Stimulated activated CD8-positive, alpha-beta memory T cell treated with anti-CD3 and anti-CD28 coated beads, Interleukin-15, amount 100 ng/mL, for 1 hour (primary cell): ENCODE measurements around the gene URM1.
A peak's percentile ranks its signal among the peaks of the same experiment; 100 is the strongest.
"Not testable (repeated sequence)": the region's sequence is repeated elsewhere in the genome, so short reads cannot be mapped to it uniquely, and the experiment has no call there.

Source experiments
- DNase-seq: peaks from one replicate; pipeline ENCODE4 v3.0.0-alpha.2; 2020; ENCODE audit warnings: low read depth

URM1 gene

GRCh38 chr9:128370752-128371629, at the start of gene URM1:
TSS of gene URM1 (plus strand) at chr9:128371374. CDS start at chr9:128371381, 7 bp downstream.
- peak; percentile 92 for DNase-seq

DNA sequence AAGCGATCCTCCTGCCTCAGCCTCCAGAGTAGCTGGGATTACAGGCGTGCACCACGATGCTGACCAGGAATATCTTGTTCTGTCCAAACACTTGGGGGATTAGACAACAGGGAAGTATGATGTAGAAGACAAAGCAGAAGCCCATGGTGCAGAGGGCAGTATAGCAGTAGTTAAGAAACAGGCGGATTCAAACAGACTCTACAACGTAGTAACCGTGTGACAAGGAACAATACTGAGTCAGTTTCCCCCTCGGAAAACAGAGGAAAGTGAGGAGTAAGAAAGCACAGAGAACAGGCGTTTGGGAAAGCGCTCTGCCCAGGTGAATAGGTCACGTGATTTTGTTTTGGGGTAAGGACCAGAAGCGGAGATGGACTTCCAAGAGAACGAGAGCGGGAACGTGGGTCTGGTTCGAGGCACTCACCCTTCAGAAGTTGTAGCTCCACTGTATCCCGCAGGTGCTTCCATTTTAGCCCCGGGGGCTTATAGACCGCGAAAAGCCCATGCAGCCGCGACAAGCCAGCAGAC, 49.2 kb upstream of the URM1 start:
- DNase-seq: no peak

DNA sequence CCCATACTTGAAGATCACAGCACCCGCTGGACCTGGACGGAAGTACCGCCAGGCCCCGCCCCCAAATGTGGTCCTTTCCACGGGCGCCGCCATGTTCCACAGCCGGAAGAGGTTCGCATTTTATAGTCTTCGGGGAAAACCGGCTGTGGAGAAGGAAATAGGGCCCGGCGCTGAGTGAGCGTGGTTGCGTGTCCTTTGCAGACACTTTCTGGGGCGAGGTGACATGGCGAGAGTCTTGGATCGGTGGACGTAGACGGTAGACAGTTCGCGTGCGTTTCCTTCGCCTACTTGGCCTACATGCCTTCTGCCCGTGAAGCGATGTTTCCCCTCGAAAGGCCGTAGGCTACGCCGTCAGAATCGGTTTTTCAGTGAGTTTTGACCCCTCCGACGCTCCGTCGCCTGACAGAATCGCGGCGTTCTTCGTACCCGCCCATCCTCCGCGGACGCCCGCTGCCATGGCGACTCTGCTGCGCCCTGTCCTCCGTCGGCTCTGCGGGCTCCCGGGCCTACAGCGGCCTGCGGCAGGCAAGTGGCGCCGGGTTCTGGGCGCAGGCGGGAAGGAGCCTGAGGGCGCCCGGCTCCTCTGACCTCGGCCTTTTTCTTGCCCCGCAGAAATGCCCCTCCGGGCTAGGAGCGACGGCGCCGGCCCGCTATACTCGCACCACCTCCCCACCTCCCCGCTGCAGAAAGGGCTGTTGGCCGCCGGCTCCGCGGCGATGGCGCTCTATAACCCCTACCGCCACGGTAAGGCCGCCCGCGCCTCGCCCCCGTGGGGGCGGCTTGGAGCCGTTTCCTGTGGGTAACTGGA, 48.6 kb upstream of the URM1 start, which contains the start of the genes COQ4 and TRUB2:
Gene COQ4, plus strand, starts transcription at position 436 of the 808 bp plus-strand sequence. Its CDS starts 20 bp downstream, at position 456.
Gene TRUB2, minus strand, starts transcription at position 44 of the 808 bp plus-strand sequence. Its CDS starts 39 bp downstream, at position 5.
- DNase-seq: peak; percentile 84

GRCh38 chr9:128323212-128323730, 47.9 kb upstream of the URM1 start:
- no peak for DNase-seq

DNA sequence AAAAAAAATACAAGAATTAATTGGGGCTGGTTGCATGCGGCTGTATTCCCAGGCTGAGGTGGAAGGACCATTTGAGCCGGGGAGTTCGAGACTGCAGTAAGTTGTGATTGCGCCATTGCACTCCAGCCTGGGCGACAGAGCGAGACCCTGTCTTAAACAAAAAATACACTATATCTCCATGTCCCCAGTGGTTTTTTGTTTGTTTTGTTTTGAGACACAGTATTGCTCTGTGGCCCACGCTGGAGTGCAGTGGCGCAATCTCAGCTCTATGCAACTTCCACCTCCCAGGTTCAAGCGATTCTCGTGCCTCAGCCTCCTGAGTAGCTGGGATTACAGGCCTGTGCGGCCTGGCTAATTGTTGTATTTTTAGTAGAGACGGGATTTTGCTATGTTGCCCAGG, 47.4 kb upstream of the URM1 start:
- no peak for DNase-seq

DNA sequence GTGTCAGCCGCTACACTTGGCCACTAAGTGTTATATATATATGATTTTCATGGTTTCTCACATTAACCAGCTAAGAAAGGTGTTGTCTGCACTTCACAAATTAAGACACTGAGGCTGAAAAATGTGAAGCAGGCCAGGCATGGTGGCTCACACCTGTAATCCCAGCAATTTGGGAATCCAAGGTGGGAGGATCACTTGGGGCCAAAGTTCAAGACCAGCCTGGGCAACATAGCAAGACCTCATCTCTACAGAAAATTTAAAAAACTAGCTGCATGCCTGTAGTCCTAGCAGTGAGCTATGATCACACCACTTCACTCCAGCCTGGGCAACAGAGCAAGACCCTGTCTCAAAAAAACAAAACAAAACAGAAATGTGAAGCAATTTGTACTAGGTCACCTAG, 46.8 kb upstream of the URM1 start:
- DNase-seq: no peak

DNA sequence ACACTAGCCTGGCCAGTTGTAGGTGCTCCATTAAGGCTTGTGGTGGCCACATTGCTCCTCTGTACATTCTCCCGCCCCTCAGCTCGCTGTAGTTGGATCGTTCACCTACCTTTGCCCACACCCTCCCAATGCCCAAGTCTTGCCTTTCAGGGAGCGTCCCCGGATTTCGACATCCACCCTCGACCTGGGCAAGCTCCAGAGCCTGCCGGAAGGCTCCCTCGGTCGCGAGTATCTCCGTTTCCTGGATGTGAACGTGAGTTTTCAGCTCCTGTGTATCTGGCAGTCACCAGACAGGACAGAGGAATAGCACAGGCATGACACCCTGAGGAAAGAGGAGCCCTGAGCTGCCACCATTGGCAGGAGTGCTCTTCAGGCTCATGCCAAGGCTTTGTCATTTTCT, 45.5 kb upstream of the URM1 start:
- no peak for DNase-seq

GRCh38 chr9:128333451-128333869, 37.7 kb upstream of the URM1 start:
- DNase-seq: no peak

- no peak for DNase-seq
These were observed 36.0 kb upstream of the URM1 start for GRCh38 chr9:128335161-128335560.

DNA sequence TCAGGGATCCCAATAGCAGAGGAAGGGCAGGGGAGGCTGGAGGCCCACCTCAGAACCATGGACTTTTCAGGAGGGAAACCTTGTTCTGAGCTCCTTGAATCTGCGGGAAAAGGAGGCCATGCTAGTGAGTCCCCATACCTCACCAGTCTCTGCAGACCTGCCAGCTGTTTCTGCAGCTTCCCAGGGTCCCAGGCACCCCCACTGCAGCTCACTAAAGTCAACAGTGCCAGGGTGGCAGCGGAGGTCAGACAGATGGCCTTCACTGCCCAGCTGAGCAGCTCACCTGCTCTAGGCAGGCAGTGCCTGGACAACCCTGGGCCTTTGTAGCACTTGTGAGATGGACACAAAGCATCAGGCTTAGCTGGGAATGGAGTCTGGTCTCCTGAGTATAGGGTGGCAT, 35.3 kb upstream of the URM1 start:
- no peak for DNase-seq

DNA sequence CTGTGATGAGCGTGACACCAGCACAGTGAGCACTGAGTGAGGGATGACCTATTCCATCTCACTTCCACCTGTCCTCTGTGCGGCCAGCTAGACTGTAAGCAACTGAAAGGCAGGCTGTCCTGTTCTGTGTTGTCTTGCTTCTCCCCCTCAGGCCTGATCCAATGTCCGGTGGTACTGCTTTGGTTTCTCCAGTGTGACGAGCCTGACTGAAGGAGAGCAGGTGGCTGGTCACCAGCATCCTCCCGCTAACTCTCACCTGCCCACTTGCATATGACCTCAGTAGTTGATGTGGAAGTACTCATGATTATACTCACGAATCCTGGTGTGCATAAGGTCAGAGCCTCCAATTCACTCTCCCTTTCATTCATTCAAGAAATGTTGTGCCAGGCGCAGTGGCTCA, 33.2 kb upstream of the URM1 start:
- no peak for DNase-seq

DNA sequence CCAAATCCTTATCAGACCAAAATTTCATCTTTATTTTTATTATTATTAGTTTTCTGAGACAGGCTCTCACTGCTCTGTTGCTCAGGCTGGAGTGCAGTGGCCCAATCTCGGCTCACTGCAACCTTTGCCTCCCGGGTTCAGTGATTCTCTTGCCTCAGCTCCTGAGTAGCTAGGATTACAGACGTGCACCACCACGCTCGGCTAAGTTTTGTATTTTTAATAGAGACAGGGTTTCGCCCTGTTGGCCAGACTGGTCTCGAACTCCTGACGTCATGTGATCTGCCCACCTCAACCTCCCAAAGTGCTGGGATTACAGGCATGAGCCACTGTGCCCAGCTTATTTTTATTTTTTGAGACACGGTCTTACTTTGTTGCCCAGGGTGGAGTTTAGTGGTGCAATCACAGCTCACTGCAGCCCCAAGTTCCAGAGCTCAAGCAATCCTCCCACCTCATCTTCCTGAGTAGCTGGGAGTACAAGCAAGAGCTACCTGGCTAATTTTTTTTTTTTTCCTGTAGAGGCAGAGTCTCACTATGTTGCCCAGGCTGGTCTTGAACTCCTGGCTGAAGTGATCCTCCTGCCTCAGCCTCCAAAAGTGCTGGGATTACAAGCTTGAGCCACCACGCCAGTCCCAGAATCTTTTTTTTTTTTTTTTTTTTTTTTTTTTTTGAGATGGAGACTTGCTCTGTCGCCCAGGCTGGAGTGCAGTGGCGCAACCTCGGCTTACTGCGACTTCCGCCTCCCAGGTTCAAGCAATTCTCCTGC, 32.1 kb upstream of the URM1 start:
- DNase-seq: not testable (repeated sequence)

DNA sequence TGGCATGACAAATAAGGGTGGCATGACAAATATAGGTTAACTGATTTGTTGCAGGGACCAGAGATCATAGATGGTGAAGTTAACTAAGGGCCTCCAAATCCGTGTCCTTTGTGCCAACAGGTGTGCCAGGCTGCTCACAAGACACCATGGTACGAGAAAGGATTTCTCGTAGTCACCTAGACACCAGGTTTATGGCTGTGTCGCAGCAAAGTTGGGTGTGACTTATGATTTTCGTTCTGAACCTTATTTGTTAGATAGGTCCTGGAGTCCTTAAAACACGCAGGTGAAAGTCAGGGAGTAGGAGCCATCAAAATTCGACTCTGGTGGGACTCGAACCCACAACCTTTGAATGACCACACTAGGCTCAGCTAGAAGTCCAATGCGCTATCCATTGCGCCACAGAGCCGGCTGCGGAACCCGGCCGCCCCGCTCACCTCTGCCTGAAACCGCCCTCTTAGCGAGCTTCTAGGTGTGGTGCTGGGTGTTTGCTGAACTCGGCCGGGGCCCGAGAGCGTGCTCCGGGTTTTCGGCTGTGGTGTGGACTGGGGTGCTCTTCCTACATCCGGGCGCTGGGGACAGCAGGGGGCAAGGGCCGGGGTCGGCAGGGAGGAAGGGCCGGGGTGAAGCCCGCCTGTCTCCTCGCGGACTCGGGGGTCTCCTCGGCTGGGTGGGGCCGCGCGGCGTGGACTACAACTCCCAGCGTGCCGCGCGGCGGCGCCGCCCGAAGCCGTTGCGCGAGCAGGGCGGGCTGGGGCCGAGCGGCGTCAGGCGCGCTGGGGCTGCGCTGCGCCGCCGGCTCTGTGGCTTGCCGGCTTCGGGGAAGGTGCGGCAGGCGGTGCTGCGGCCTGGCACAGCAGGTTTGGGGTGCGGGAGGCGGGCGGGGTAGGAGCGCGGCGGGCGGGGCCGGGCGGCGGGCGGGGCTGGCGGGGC, 31.1 kb upstream of the URM1 start, which contains the start of gene SLC27A4:
Gene SLC27A4, plus strand, starts transcription at position 767 of the 930 bp plus-strand sequence. CDS start 2,606 bp downstream, outside the sequence.
- peak; percentile 46 for DNase-seq

DNA sequence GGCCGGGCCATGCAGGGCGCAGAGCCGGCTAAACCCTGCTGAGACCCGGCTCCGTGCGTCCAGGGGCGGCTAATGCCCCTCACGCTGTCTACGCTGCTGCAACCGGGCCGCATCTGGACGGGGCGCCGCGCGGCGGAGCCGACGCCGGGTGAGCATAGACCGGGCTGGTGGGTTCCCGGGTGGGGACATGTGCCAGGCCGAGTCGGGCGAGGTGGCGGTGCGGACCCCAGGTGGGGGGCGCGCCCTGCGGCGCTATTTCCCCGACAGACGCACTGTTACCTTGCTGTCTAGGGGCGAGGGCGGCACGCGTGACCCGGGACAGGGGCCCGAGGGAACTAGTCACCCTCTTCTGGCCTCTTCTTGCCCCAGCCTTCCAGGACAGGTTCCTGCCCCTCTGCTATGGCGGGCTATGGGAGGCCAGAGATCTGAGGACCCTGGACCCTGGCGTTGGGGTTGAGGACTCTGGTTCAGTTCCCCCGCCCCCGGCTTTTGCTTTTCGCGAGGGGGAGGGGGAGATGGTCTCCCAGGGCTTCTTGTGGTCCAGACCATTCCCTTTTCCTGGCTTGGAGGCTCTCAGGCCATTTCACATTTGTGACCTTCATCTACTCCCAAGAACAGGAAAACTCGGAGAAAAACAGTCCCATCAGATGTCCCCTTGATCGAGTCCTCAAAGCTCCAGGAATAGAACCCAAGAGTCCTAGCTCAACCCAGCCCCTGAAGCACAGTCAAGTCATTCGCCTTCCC, 30.3 kb upstream of the URM1 start:
- no peak for DNase-seq

DNA sequence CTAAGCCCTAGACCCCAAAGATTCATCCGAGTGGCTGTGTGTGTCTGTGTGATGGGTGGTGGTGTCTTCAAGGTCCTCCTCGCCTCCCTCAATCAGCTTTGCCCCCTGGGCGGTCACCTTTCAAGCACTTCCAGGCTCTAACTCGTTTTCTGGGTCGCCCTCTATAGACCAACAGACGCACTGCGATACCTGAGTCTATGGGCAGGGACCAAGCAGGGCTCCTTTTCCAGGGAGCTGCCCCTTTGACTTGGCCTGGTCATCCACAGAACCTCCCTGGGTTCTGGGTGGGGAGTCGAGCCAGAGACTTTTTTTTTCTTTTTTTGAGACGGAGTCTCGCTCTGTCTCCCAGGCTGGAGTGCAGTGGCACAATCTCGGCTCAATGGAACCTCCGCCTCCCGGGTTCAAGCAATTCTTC, 29.7 kb upstream of the URM1 start:
- DNase-seq: peak; percentile 38

DNA sequence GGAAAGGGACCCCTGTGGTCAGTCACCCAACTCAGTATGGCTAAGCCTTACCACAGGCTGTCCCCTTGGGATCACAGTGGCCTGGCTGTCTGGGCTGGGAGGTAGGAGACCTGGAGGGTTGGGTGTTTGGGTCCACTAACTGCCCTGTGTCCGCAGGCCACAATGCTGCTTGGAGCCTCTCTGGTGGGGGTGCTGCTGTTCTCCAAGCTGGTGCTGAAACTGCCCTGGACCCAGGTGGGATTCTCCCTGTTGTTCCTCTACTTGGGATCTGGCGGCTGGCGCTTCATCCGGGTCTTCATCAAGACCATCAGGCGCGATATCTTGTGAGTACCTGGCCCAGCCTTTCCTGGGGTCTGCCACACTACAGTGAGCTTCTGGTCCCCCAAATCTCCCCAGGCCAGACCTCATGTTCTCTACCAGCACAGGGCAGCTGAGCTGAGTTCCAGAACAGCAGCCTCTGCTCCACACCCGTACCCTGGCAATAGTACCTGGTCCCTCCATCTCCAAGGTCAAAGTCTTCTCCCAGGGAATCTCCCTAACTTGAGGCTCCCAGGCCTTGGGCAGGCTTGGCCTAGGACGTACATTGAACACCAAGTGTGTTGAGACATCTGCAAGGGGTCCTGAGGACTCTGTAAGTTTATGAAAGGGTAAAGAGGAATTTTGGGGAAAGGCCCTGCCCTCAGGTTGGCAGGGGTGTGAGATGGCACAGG, 28.0 kb upstream of the URM1 start:
- no peak for DNase-seq

DNA sequence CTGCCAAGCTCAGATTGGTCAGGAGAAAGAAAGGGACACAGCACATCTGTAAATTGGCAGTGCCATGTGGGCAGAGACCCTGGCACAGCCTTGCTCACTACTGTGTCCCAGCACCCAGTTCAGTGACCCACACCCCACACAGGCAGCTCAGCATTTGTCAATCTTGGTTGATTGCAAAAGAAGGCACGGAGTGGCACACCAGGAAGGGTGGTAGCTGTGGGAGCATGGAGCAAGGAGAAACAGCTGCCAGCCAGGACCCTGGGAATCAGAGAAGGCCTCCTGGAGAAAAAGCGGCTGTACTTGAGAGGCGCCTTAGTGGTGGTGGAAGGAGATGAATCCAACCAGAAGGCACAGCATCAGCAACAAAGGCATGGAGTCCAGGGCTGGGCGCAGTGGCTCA, 27.3 kb upstream of the URM1 start:
- DNase-seq: no peak

DNA sequence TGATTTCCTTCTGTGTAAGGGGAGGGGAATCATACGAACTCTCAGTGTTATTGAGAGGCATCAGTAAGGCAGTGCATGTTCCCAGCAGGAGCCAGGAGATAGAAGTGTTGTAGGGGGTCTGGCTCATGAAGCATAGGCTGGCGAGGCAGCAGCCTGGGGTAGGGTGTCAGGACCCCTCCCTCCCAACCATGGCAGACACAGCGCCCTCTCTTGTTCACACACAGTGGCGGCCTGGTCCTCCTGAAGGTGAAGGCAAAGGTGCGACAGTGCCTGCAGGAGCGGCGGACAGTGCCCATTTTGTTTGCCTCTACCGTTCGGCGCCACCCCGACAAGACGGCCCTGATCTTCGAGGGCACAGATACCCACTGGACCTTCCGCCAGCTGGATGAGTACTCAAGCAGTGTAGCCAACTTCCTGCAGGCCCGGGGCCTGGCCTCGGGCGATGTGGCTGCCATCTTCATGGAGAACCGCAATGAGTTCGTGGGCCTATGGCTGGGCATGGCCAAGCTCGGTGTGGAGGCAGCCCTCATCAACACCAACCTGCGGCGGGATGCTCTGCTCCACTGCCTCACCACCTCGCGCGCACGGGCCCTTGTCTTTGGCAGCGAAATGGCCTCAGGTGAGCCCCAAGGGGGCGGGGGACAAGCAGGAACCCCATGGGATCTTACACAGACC, 26.1 kb upstream of the URM1 start:
- no peak for DNase-seq
